GM21423 (cell line): ENCODE results near the gene ARID1B.
"Not testable (repeated sequence)": the region's sequence is repeated elsewhere in the genome, so short reads cannot be mapped to it uniquely, and the experiment has no call there.

Experiments used
- ATAC-seq: cut with Tn5 transposase; IDR thresholded peaks from one replicate; pipeline ENCODE4 v1.9.1; 2021; ENCODE audit warnings: mild to moderate bottlenecking, moderate library complexity; ENCODE audit not compliant: unreplicated experiment

Gene ARID1B

DNA sequence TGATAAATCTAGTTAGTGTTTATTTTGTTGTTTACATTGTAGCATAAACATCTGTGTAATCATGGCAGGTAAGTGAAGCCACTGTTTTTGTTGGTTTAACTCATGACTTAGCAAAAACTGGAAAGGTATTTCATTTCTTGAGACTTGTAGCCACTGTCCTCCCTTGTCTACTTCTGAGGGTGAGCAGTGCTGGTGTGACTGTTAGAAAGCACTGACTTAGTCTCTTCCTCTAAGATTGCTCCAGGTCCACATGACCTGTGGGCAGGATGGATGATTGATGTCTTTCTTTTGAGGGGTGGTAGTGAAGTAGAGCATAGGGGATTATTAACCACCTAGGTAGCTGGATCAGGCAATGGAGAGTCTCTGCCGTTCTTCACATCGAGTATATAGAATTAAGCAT is 203.8 kb downstream of the ARID1B start:
- no peak for ATAC-seq

DNA sequence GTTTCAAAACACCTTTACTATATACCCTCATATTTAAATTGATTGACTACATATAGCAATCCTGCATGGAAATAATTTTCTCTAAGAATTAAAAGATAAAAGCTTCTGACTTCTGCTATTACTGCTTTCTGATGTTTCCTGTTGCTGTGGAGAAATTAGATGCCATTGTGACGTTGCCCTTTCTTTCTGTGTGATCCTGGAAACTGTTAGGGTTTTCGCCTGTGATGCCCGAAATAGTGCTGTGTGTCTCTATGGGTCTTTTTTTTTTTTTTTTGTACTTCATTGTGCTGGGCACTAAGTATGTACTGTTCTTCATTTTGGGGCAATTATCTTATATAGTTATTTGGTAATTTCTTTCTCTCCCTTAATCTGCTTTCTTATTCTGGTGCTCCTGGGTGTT is 205.0 kb downstream of the ARID1B start:
- ATAC-seq, result no peak

DNA sequence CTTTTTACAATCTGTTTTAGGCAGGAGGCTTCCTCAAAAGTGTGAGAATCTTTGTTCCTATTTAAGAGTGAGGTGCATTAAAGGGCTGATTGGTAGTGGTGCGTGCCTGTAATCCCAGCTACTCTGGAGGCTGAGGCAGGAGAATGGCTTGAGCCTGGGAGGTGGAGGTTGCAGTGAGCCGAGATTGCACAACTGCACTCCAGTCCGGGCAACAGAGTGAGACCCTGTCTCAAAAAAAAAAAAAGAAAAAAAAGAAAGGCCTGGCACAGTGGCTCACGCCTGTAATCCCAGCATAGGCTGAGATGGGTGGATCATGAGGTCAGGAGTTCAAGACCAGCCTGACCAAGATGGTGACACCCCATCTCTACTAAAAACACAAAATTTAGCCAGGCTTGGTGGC is 205.7 kb downstream of the ARID1B start:
- ATAC-seq, result not testable (repeated sequence)

DNA sequence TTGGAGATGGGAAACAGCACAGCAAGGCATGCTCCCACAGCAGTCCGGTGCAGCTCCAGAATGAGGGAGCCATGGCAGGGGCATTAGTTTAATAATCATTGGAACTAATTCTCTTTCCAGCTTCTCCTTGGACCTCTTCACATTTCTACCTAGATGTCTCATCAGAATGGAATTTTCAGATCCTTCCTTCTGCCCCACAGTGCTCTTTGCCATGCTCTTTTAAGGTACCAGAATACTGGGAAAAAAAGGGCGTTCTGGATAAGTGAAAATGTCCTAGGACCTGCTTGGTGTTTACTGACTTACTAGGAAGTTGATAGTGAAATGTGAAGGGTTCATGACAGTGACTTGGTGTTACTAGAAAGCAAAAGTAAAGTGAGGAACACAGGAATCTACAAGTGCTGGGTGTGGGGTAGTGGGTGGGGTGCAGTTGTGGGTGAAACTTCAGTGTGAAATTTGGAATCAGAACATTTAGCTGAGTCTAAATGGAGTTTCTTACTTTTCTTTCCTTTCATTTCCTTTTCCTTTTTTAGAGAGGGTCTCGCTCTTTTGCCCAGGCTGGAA is 207.1 kb downstream of the ARID1B start:
- ATAC-seq, result no peak

DNA sequence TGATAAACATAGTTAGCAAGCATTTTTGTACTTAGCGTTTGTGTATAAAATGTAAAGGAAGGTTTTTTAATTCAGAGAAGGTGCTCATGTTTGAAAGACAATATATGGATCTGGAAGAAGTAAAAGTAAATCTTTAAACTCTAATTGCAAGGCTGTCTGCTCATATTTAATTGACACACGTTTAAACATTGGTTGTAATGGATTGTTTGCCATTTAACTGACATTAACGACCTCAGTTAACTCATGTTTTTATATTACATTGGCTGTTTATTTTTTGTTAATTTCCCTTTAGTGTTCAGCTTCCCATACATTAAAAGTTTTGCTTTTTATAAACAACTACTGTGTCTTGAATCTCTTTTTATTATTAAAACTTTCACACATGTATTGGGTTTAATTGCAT is 208.1 kb downstream of the ARID1B start:
- ATAC-seq, result no peak

DNA sequence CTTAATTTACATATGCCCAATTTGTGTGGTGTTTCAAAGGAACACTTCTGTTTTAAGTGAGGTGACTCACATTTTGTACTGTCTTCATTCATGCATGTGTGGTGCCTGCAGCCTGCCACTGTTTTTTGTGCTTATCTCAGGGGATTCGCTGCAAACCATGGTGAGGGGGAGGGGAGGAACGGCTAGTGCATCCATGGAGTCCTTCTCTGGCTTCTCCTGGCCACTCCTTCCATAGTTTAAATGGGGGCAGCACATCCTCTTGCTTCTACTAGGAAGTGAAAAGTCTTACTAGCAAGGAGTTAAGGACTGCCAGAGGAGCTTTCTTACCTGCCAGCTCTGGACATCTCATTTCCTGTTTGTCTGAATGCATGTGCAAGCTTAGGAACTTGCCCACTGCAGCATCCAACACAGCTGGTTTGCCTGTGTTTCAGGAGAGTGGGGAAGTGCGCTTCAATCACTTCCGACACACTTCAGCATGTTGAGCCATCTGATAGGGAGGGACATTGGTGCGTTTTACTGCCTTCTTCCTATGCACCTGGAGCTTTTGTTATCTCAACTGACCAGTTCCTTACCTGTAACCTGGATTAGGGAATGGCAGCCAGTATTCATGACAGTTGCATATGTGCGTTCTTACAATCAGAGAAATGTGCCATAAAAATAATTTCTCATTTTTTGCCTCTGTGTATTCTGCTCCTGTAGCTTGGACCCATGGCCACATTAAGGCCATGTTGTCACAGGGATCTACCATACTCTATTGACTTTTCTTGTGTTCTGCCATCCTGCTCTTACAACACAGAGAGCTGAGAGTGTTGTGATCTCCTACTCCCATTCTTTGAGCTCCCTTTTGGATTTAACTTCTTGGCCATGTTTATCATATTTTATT is 211.3 kb downstream of the ARID1B start:
- peak; percentile 73 for ATAC-seq

DNA sequence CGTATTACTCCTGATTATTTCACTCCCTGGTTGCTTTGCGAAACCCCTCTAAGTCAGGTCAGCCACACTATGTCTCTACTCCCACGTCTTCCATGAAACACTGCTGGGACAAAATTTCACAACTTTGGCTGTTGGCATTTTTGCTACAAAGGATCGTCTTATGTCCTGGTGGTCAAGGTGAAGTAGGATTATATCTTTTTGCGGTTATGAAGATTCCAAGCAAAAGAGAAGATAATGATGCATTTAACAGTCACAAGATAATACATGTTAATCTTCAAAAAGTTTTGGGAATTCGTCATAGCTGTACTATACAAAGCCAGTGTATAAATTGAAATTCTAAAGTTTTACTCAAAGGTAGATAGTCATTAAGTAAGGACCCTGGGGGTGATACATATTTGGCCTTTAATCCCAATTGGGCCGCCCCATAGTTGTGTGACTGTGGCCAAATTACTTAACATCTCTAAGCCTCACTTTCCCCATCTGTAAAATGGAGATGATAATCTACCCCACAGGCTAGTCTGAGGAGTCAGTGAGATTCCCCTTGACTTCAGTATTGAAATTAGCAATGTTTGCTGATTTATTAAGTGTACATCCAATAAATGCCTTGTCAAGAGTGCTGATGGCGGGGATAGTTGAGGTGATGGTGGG is 212.1 kb downstream of the ARID1B start:
- no peak for ATAC-seq

DNA sequence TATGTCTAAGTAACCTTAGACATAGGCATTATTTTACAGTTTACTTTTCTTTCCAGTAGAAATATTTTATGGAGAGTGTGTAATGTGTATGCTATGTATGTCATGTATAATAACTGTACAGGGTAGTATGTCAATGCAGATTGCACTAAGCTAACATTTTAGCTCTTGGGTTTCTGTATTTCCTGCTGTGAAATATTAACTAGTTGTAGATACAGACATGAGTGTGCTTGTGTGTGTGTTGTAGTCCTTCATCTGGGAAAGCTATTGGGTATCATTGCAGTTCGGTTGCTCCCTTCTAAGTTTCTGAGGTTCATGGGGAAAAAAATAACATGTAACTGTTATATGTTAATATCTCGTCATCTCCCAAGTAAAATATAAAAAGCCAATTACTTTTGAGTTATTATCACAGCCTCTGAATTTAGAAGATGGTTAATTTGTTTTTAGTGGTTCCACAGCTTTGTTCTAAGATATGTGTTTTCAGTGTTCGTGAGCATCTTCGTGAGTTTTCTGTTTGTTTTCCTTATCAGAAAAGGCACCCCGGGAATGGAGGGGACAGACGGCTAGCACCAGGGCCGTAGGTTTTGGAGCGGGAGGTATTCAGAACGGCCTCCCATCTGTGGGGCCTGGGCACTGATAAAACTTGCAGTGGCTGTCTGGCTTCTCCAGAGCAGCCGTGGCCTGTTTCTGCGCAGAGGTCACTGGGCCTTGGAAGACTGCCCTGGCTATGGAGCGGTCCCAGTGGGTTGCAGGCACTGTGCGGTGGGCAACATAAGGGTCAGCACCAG is 215.0 kb downstream of the ARID1B start:
- ATAC-seq, result no peak

DNA sequence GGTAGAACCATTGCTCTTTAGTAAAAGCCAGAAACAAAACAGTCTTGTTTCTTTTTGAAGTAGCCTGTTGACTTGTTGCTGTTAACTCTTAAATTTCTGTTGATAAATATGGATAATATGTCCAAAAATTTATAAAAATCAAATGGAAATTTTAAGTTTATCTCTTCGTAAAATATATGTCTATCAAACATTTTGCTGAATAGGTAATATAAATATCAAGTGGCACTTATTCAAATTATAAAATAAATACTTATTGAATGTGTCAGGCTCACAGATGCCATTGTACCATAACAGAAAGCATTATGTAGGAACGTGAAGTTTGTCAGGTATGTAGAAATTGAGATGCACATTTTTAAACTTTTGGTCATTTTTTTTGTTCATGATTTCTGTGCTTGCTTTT is 216.5 kb downstream of the ARID1B start:
- ATAC-seq, result no peak

DNA sequence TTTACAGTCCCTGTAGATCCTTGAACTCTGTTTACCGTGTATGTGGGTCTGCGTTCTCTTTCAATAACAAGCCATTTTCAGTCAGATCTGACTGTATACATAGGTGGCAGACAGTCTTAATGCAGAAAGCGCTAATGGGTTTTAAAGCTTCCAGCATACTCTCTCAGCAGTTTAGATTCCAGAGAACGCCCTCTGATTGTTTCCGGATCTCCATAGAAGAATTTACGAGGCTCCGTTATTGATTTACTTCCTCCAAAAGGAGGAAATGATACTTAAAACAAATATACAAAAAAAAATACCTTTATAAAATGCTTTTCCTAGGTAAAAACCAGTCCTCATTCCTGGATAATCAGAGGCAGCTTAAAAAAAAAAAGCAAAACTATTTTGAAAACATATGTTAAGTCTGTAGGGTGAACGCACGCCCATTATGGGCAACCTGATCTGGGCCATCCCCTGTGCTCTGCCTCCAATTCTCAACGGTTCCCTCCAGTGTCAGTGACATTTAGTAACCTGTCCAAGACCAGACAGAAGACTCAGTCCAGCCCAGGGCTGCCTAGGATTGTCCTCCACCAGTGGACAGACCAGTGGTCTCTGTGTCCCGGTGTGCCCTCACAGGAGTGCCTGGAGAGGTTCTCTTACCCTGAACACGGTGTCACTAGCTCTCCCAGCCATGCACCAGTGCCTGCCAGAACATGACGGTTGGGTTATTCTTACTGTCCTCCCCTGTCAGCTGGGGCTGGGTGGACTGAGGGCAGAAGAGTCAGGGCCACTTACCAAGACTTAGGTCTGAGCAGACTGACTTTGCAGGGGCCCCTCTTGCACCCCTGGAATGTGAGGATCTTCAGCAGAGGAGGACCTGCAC is 217.3 kb downstream of the ARID1B start:
- no peak for ATAC-seq

DNA sequence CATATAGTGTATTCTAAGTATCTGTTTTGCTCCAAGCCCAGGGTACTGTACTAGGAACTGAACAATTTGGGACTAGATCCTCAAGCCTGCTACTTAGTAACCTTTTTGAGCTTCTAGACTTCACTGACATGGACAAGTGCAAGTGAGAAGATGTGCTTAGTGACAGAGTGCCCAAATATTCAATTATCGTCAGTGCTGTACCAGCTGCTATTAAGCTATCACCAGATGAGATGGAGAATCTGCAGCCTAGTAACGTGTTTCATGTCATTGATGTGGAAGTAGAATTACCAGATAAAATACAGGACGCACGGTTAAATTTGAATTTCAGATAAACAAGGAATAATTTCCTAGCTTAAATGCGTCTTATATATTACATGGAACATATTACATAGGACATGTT is 218.3 kb downstream of the ARID1B start:
- ATAC-seq, result no peak

DNA sequence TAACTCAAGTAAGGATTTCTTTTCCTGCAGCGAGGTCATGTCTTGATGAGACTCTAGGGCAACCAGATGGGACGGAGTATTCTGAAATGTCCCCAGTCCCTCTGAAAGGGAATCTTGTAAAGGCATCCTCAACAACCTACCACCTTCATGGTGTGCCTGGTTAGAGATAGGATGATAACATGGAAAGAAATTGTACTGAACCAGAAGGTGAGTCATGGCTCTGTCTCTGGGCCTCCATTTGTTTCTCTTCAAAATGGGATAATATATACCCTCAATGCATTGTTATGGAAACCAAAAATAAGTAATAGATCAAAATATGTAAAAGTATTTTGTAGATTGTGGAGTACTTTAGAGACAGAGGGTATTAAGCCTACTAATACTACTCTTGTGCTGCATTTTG is 219.1 kb downstream of the ARID1B start:
- no peak for ATAC-seq

DNA sequence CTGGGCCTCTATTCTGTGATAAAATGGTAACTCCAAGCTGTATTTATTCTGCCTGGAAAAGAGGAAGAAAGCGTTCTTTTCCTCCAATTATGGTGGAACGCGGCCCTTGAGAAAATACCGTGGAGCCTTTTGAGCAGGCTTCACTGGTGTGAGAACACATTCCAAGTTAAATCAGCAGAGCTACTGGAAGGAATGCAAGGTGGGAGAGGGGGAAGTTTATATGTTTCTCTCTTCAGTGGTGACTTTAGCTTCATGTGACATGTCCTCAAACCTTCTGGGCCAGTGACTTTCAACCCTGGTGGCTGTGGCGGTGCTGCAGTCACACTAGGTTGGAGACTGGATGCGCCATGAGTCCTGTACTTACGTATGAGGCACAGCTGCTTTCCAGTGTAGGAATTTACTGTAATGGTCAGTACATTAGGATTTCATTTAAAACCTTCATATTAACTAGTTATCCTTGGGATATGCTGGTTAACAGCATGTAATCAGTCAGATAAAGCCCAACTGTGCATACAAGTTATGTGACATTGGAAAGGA is 221.7 kb downstream of the ARID1B start:
- no peak for ATAC-seq

DNA sequence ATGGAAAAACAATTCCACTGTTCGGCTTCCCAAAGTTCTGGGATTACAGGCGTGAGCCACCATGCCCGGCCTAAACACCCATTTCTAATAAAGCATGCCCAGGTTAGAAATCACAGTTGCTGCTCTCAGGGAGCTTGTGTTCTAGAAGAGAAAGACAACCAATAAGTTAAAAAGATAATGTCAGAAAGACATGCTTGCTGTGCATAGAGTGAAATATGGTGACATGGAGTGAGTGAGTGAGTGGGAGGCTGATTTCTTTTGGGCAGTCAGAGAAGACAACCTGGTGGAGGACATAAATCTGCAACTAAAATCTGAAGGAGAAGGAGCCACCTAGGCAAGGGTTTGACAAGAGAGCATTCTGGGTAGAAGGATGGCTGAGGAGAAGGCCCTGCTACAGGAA is 222.6 kb downstream of the ARID1B start:
- ATAC-seq, result no peak

DNA sequence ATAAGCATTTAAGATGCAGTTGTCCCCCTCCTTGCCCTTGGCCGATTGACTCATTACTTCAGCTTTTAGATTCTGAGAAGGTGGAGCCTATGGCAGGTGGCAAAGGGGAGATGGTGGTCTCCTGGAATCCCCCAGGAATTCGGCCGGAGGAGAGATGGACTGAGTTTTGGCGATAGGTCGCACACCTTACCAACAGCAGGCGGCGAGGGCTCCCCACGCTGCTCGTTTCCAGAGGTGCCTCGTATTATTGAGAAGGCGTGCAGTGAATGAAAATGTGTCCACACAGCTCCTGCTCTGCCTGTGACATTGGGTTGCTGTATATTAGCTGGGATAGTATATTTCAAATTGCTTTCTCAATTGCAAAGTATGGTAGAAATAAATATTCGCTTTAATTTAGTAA is 224.5 kb downstream of the ARID1B start:
- no peak for ATAC-seq

DNA sequence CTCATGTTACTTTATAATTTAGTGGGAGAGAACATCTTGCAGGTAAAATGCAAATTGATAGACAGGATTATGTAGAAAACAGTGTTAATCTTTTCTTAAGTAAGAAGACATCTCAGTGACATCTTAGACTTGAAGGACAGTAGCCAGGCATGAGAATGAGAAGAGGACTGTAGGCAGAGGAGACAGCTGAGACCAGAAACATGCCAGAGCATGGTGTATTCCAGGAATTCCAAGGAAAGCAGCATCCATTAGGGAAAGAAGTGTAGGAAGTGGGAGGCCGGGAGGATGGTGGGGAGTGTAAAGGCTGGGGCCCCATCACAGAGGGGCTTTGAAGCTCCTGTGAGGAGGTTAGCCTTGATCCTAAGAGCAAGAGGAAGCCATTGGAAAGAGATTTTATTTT is 225.6 kb downstream of the ARID1B start:
- ATAC-seq, result no peak

DNA sequence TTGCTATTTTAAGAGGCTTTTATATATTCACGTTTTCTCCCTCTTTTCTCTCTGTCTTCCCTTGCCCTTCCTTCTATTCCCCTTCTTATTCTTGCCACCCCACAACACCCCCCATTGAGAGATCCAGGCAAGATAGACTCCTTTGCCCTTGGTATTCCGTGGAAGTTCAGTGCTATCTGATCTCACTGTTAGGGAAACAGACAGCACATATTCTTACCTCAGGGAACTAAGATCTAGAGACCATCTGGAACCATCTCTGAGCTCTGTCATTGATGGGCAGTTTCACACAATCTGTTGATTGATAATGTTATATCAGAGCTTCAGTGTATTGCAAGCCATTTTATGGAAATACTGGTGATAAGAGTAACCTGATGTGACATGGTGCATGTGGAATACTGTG is 228.8 kb downstream of the ARID1B start:
- no peak for ATAC-seq

DNA sequence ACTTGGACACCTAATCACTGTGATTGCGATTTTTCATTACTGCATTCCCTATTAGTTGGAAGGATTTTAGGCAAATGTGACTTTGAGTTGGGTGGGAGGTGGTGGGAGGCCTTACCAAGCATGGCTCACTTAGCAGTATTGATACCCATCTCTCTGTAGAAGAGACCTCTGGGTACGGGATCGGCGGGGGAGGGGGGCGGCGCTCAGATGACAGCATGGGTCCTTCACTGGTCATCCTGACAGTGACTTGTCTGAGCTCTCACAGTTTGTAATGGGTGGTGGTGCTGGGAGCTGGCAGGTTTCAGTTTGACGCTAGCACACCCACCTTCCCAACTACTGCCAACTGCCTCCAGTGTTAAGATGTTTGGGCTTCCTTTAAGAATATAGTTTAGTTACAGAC is 231.4 kb downstream of the ARID1B start:
- no peak for ATAC-seq

DNA sequence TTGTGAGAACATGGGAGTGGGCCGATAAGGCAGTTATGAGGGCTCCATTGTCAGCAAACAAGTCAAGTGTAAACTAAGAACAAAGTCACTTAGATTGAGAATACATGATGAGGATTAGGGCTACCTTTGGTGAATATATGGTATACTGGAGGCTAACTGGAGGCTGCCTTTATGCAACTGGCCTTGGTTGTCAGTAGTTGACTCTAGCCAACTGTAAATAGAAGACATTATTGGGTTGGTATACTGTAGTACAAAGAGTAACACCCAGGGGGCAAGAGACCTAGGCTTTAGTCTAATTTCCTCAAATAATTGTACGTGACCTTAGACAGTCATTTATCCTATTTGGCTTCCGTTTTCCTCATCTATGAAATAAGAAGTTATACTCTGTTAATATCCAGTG is 235.2 kb downstream of the ARID1B start:
- no peak for ATAC-seq

DNA sequence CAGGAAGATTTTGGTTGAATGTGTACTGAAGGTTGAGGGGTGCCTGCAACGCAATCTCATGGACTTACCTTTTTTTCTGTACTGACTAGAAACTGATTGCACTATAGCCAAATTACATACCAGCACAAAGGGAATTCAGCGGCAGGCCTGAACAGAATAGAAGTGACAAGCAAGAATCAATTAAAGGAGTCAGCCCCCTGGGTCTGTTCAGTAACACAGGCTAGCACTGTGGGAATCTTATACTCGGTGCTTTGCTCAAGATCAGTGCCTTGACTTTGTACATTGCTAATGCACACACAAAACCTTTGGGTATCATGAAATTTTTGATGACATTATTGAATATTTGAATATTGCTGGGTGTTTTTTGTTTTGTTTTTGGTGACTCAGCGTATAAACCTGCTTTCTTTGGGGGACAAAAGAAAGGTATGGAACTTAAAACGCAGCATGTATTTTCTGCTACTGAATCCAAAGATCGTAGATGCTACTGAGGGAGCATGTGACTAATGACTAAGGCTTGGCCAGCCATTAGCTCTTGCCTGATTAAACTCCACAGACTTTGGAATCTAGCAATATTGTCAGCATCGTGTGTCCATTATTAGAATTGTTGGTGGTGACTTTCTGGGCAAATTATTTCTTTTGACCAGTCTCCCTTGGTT is 236.6 kb downstream of the ARID1B start:
- no peak for ATAC-seq
